SHP77 (cell line): Measurements from ENCODE around the gene FBXL12.
"Not testable (repeated sequence)": the region's sequence is repeated elsewhere in the genome, so short reads cannot be mapped to it uniquely, and the experiment has no call there.

Experiments used
- DNase-seq, 2 experiments: peaks; one replicate each; lab custom pipeline; 2025; lab: John Stamatoyannopoulos, UW

Gene FBXL12

GRCh38 chr19:9839415-9839814, 20.5 kb upstream of the FBXL12 start:
- no peak for DNase-seq

- DNase-seq = no peak
These were observed 19.4 kb upstream of the FBXL12 start for GRCh38 chr19:9838324-9838723.

GRCh38 chr19:9836021-9836420, 17.1 kb upstream of the FBXL12 start:
- DNase-seq = no peak

- no peak for DNase-seq
These were observed 16.6 kb upstream of the FBXL12 start for GRCh38 chr19:9835507-9835949.

GRCh38 chr19:9834726-9835506, 16.0 kb upstream of the FBXL12 start, which contains the start of gene PIN1:
Gene PIN1 (plus strand): TSS chr19:9835318. CDS start chr19:9835345, 27 bp downstream.
- DNase-seq = peak; percentile 97

GRCh38 chr19:9834307-9834725, 15.4 kb upstream of the FBXL12 start:
- DNase-seq = no peak

GRCh38 chr19:9828551-9829063, 9.7 kb upstream of the FBXL12 start:
- DNase-seq = no peak

GRCh38 chr19:9827289-9828238, 8.7 kb upstream of the FBXL12 start, which contains the start of gene UBL5:
Gene UBL5 (plus strand): TSS chr19:9827918. CDS start chr19:9828338, 420 bp downstream.
- peak; percentile 87 for DNase-seq

- DNase-seq = no peak
These were observed 4.9 kb upstream of the FBXL12 start for GRCh38 chr19:9823816-9824215.

GRCh38 chr19:9820034-9820433, 1.2 kb upstream of the FBXL12 start:
- DNase-seq = not testable (repeated sequence)

- DNase-seq = peak; percentile 98 to 99
These were observed 674 bp upstream of the FBXL12 start for GRCh38 chr19:9819596-9819909.

GRCh38 chr19:9818175-9818733, 625 bp downstream of the FBXL12 start:
- no peak for DNase-seq

GRCh38 chr19:9811139-9811538, 7.7 kb downstream of the FBXL12 start:
- DNase-seq = no peak

- DNase-seq = no peak
These were observed 9.7 kb downstream of the FBXL12 start for GRCh38 chr19:9808855-9809824.

GRCh38 chr19:9806803-9807202, 12.1 kb downstream of the FBXL12 start:
- no peak for DNase-seq

- no peak for DNase-seq
These were observed 16.9 kb downstream of the FBXL12 start for GRCh38 chr19:9801976-9802375.

- no peak for DNase-seq
These were observed 19.7 kb downstream of the FBXL12 start for GRCh38 chr19:9799162-9799561.

- DNase-seq = no peak
These were observed 21.0 kb downstream of the FBXL12 start for GRCh38 chr19:9797871-9798270.

GRCh38 chr19:9796113-9796773, 22.6 kb downstream of the FBXL12 start:
- DNase-seq = peak; percentile 83

GRCh38 chr19:9793071-9793591, 25.7 kb downstream of the FBXL12 start:
- DNase-seq = no peak
